Measurements from ENCODE around the gene OR2A12.

The OR2A12 gene

DNA sequence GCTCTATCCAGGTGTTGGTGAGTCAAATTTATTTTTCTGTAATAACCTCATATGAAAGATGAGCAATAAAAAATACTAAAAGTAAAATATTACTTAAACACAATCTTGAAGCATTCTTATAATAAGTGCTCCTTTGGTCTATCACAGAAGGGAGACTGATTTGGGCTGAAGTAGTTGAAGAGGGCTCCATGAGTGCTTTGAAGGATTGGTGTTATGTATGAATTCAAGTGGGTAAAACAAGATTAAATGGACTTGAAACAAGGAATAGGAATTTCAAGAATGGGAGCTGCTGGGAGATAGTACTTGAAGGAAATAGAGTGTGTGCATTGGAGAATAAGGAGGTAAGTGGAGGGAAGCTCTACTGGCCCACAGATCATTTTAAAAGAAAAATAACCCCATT lies 16.0 kb downstream of the OR2A12 start:
- no peaks in the 10 kb centered on the region for H3K27me3 Mint-ChIP-seq (ENCODE audit: low read depth)
- H3K36me3 Mint-ChIP-seq (ENCODE audit: low read depth), result no peaks in the 10 kb centered on the region
- no peaks in the 10 kb centered on the region for H3K9me3 Mint-ChIP-seq
- H3K4me1 Mint-ChIP-seq, result no peaks in the 10 kb centered on the region
- TF ChIP-seq, protein P1, sequence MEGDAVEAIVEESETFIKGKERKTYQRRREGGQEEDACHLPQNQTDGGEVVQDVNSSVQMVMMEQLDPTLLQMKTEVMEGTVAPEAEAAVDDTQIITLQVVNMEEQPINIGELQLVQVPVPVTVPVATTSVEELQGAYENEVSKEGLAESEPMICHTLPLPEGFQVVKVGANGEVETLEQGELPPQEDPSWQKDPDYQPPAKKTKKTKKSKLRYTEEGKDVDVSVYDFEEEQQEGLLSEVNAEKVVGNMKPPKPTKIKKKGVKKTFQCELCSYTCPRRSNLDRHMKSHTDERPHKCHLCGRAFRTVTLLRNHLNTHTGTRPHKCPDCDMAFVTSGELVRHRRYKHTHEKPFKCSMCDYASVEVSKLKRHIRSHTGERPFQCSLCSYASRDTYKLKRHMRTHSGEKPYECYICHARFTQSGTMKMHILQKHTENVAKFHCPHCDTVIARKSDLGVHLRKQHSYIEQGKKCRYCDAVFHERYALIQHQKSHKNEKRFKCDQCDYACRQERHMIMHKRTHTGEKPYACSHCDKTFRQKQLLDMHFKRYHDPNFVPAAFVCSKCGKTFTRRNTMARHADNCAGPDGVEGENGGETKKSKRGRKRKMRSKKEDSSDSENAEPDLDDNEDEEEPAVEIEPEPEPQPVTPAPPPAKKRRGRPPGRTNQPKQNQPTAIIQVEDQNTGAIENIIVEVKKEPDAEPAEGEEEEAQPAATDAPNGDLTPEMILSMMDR (IDR thresholded peaks at IDR 0.05; ENCODE audit: unreplicated experiment in 3 of 3), result no peak
- no peak overlapping the region for H3K4me3 Mint-ChIP-seq
- H3K27ac Mint-ChIP-seq, result no peak overlapping the region

DNA sequence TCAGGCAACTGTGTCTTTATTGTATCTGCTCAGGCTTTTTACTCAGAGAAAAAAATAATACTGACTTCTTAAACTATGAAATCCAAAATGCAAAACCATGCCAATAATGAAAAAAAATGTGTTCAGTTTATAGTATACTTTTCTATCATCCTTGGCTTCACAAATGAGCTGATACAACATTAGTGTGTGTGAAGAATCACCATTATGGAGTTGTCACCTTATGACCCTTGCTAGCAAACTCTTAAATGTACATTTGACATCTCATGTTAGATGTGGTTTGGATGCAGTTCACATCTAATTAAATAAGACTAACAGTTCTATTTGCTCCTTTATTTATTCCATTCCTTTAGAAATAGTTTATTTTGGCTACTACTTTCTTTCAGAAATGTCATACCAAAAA lies 19.1 kb downstream of the OR2A12 start:
- no peaks in the 10 kb centered on the region for H3K4me1 Mint-ChIP-seq
- H3K9me3 Mint-ChIP-seq, result no peaks in the 10 kb centered on the region
- no peak overlapping the region for H3K27ac Mint-ChIP-seq

DNA sequence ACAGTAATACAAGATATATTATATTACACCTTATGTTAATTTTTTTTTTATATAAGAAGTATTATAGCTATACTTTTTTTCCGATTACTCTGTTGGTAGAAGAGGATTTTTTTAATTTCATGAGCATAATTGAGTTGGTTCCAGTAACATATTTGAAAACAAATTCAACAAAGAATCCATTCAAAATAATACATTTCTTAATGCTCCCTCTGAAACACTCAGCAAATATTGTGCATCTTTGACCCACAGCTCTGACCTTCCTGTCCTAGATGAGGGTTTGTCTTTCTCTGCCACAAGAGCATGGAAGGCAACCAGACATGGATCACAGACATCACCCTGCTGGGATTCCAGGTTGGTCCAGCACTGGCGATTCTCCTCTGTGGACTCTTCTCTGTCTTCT lies 23.2 kb downstream of the OR2A12 start, which contains the start of gene OR2A2:
TSS of gene OR2A2 (plus strand) at position 301 of the 400 bp plus-strand sequence. CDS start at position 301, 0 bp downstream.
- H3K36me3 Mint-ChIP-seq (ENCODE audit: low read depth), result no peaks in the 10 kb centered on the region
- H3K9me3 Mint-ChIP-seq, result no peaks in the 10 kb centered on the region
- no peaks in the 10 kb centered on the region for H3K4me1 Mint-ChIP-seq
- H3K27me3 Mint-ChIP-seq (ENCODE audit: low read depth), result no peaks in the 10 kb centered on the region
- H3K27ac Mint-ChIP-seq, result no peak within 1 kb of the TSS
- no peak within 1 kb of the TSS for H3K4me3 Mint-ChIP-seq
- TF ChIP-seq, protein P1 (IDR thresholded peaks at IDR 0.05; ENCODE audit: unreplicated experiment in 3 of 3), result no peak

More for the DNA sequence above, 19.1 kb downstream of the OR2A12 start:
- TF ChIP-seq, protein P1 (IDR thresholded peaks at IDR 0.05; ENCODE audit: unreplicated experiment in 3 of 3), result no peak
- Mint-ChIP-seq H3K27me3 (ENCODE audit: low read depth) (no peaks in the 10 kb centered on the region), H3K36me3 (ENCODE audit: low read depth) (no peaks in the 10 kb centered on the region), H3K4me3 (no peak overlapping the region)

DNA sequence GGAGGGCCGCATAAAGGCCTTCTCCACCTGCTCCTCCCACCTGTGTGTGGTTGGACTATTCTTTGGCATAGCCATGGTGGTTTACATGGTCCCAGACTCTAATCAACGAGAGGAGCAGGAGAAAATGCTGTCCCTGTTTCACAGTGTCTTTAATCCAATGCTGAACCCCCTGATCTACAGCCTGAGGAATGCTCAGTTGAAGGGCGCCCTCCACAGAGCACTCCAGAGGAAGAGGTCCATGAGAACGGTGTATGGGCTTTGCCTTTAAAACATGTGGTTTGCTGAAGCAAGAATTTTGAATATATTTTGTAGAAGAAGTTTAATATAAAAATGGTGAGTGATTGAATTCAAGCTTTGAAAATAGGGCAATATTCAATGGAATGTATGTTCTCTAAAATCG lies 24.2 kb downstream of the OR2A12 start:
- H3K27me3 Mint-ChIP-seq (ENCODE audit: low read depth), result no peaks in the 10 kb centered on the region
- H3K36me3 Mint-ChIP-seq (ENCODE audit: low read depth), result no peaks in the 10 kb centered on the region
- no peak overlapping the region for H3K4me3 Mint-ChIP-seq
- H3K9me3 Mint-ChIP-seq, result no peaks in the 10 kb centered on the region
- no peak overlapping the region for H3K27ac Mint-ChIP-seq
- TF ChIP-seq, protein P1 (IDR thresholded peaks at IDR 0.05; ENCODE audit: unreplicated experiment in 3 of 3), result no peak
- H3K4me1 Mint-ChIP-seq, result no peaks in the 10 kb centered on the region

DNA sequence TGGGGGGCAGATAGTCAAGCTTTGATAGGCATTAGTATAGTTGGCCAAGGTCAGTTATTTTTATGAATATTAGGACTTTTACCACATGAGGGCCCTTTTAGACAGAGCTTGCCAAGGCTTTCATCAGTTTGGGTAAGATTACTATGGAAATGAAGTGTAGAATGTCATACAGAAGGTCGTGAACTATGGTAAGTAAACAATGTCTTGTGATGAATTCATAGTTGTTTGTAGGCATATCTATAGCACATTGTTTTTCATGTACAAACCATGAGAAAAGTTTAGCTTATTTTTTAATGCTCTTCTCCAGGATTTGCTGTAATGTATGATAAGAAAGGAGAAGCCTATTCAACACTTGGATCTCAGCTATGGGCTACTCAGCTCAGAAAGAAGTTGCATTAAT lies 27.6 kb downstream of the OR2A12 start:
- H3K4me3 Mint-ChIP-seq, result no peak overlapping the region
- H3K9me3 Mint-ChIP-seq, result no peaks in the 10 kb centered on the region
- TF ChIP-seq, protein P1 (IDR thresholded peaks at IDR 0.05; ENCODE audit: unreplicated experiment in 3 of 3), result no peak
- no peaks in the 10 kb centered on the region for H3K4me1 Mint-ChIP-seq
- H3K36me3 Mint-ChIP-seq (ENCODE audit: low read depth), result no peaks in the 10 kb centered on the region
- H3K27me3 Mint-ChIP-seq (ENCODE audit: low read depth), result no peaks in the 10 kb centered on the region
- no peak overlapping the region for H3K27ac Mint-ChIP-seq

DNA sequence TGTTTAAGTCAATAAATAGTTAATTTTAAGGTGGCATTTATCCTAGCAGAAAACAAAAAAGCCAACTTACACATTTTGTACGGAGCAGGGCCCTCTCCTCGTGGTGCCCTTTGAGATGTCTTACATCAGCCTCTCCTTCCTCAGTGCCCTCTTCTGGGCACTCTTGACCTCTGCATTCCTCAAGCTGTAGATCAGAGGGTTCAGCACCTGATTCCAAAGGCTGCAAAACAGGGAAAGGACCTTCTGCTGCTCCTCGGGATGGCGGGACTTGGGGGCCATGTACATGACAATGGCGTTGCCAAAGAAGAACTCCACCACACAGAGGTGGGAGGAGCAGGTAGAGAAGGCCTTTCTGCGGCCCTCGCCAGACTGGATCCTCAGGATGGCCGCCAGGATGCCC lies 32.3 kb downstream of the OR2A12 start:
- Mint-ChIP-seq H3K4me3 (no peak overlapping the region), H3K27me3 (ENCODE audit: low read depth) (no peaks in the 10 kb centered on the region), H3K9me3 (peaks cover 2% of the 10 kb centered on the region), H3K27ac (no peak overlapping the region), H3K36me3 (ENCODE audit: low read depth) (no peaks in the 10 kb centered on the region), H3K4me1 (no peaks in the 10 kb centered on the region)
- TF ChIP-seq, protein P1 (IDR thresholded peaks at IDR 0.05; ENCODE audit: unreplicated experiment in 3 of 3), result no peak
